Neural progenitor cell (in vitro differentiated cells): ENCODE measurements around the gene FAM174B.

Experiments used
- EZH2 ChIP-seq: fragments of 200-600 bp; sonication (generic); IDR thresholded peaks from 2 replicates; pipeline ENCODE4 v1.6.1; 2017; ENCODE audit warnings: antibody characterized with exemption, mild to moderate bottlenecking, moderate library complexity
- EZH2phosphoT487 ChIP-seq: fragments of 200-600 bp; sonication (generic); IDR thresholded peaks from 2 replicates; pipeline ENCODE4 v1.6.1; 2017; ENCODE audit warnings: antibody characterized with exemption
- TF ChIP-seq, protein P1 (sequence below): fragments of 200-600 bp; sonication (generic); IDR thresholded peaks from 2 replicates; pipeline ENCODE4 v1.5.1; 2017; ENCODE audit warnings: antibody characterized with exemption, mild to moderate bottlenecking

DNA sequence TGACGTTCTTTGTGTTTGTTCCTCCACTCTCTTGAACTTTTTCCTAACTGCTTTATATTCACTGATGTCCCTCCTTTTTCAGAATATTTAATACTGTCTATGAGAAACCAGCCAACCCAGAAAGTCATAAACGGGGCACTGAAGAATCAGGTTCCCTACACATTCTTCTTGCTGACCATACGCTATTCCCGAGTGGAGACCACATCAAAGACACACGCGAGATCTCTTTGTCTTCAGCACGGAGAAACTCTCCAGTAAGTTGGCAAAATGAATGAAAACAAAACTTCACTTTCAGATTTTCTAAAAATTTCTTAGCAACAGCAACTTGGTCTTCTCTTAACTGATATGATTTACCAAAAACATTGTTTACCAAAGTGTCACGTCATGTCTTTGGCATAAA lies 22.6 kb downstream of the FAM174B start:
- TF ChIP-seq, protein P1, sequence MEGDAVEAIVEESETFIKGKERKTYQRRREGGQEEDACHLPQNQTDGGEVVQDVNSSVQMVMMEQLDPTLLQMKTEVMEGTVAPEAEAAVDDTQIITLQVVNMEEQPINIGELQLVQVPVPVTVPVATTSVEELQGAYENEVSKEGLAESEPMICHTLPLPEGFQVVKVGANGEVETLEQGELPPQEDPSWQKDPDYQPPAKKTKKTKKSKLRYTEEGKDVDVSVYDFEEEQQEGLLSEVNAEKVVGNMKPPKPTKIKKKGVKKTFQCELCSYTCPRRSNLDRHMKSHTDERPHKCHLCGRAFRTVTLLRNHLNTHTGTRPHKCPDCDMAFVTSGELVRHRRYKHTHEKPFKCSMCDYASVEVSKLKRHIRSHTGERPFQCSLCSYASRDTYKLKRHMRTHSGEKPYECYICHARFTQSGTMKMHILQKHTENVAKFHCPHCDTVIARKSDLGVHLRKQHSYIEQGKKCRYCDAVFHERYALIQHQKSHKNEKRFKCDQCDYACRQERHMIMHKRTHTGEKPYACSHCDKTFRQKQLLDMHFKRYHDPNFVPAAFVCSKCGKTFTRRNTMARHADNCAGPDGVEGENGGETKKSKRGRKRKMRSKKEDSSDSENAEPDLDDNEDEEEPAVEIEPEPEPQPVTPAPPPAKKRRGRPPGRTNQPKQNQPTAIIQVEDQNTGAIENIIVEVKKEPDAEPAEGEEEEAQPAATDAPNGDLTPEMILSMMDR: no peak
- TF ChIP-seq EZH2phosphoT487 (no peak), EZH2 (no peak)
